Stomach (tissue), 9 donors: ENCODE data around the gene MYF5. TPM values are rescaled to one million over a fixed set of nuclear protein-coding genes. Genes with fewer than 3 reads are reported as not detected.

Source experiments
- DNase-seq, 2 donors: peaks; one replicate each; pipeline versions ENCODE4 v3.0.0 to v3.0.0-alpha.2; 2013 to 2019
- H3K27ac ChIP-seq, 5 donors: fragments of 200-600 bp in 4 of 5; sonication (generic) in 4 of 5; one replicate each; pipeline ENCODE4 v1.5.1; 2013 to 2019; ENCODE audit warnings: mild to moderate bottlenecking in 1 of 5, moderate library complexity in 1 of 5
- H3K27me3 ChIP-seq, 3 donors: fragments of 200-600 bp; sonication (generic); one replicate each; pipeline ENCODE4 v1.5.1; 2017 to 2019; ENCODE audit warnings: mixed run types in 1 of 3
- H3K36me3 ChIP-seq, 4 donors: fragments of 200-600 bp; sonication (generic); 1 replicate in 3 of 4; 2 replicates in 1 of 4; pipeline ENCODE4 v1.5.1; 2016 to 2019
- H3K4me1 ChIP-seq, 4 donors: fragments of 200-600 bp; sonication (generic); one replicate each; pipeline ENCODE4 v1.5.1; 2016 to 2019
- H3K4me3 ChIP-seq, 4 donors: fragments of 200-600 bp; sonication (generic) in 3 of 4; one replicate each; pipeline ENCODE4 v1.5.1; 2016 to 2019; ENCODE audit warnings: mild to moderate bottlenecking in 1 of 4
- H3K9me3 ChIP-seq, 4 donors: fragments of 200-600 bp; sonication (generic); one replicate each; pipeline ENCODE4 v1.5.1; 2016 to 2019
- EP300 ChIP-seq: sonication (generic); formaldehyde crosslinking; IDR thresholded peaks from one replicate; pipeline ENCODE4 v1.6.1; 2017; ENCODE audit warnings: antibody characterized with exemption
- POLR2A ChIP-seq, 4 donors: fragments of 450-650 bp; IDR thresholded peaks; one replicate each; pipeline ENCODE4 v1.6.1; 2016; ENCODE audit warnings: antibody characterized with exemption in 4 of 4, control low read depth in 2 of 4, mild to moderate bottlenecking in 1 of 4, moderate library complexity in 1 of 4
- POLR2AphosphoS5 ChIP-seq, 3 donors: sonication (generic); formaldehyde crosslinking; IDR thresholded peaks; one replicate each; pipeline ENCODE4 v1.6.1; 2016; ENCODE audit warnings: antibody characterized with exemption in 3 of 3
- WGBS, 5 donors: extraction: QIAGEN DNeasy Blood & Tissue Kit in 3 of 5; methylation state at CpG; one replicate each; pipeline versions ENCODE4 v1.1.5 to v1.1.7; 2013 to 2018; 5-methylcytosine and 5-hydroxymethylcytosine counted together
- intact Hi-C: fragments of 100-400 bp; cut with DNase I; formaldehyde crosslinking; loops from one replicate; pipeline ENCODE4 v1.15.1; 2023; ENCODE audit warnings: low total_unique reads
- polyA plus RNA-seq, 3 donors: library from polyadenylated mRNA; stranded (reverse); fragments of 200-250 nt; gene quantifications; one replicate each; pipeline ENCODE4 v1.2.3, GENCODE V29; 2013
- total RNA-seq, 5 donors: library from RNA; depleted of rRNA; stranded (reverse); fragments of >200 nt; gene quantifications; one replicate each; pipeline versions ENCODE4 v1.1.0 to v1.2.3, GENCODE V29; 2014 to 2016
- TF ChIP-seq, protein P1 (sequence below), 7 experiments: fragments of 450-650 bp in 4 of 7; fragments of 200-600 bp in 3 of 7; sonication (generic) in 3 of 7; IDR thresholded peaks; one replicate each; pipeline ENCODE4 v1.5.1; 2016 to 2019; ENCODE audit warnings: antibody characterized with exemption in 7 of 7, control low read depth in 2 of 7, mild to moderate bottlenecking in 1 of 7
- donor health status: healthy with polysubstance abuse.
- donor health status: Bipolar disorder and iron deficiency.
- donor health status: healthy.

MYF5 gene
- total and polyA plus RNA-seq, 8 donors = not detected

DNA sequence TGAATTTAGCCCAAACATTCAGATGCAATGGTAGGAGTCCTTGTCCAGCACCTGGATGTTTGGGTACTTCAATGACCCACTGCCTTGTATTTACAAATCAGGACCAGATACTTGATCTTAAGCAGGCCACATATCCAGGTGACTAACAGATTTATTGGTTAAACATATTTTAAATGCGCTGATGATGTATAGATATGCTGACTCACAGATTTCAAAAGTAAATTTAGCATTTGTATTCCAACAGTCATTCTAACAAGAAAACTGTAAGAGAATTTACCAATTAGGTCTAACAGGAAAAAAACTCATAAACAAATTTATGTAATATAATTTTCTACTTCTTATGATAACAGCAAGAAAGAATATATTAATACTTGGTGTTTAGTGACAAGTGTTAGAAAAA is 38.7 kb upstream of the MYF5 start:
- no peak overlapping the region for H3K4me3 ChIP-seq
- H3K36me3 ChIP-seq = no peaks in the 10 kb centered on the region
- WGBS, 5 donors = 81 to 94% (median 88%) methylated on average over 1 of the region's 1 CpG
- H3K27me3 ChIP-seq = no peaks in the 10 kb centered on the region
- H3K9me3 ChIP-seq = no peaks in the 10 kb centered on the region
- no peaks in the 10 kb centered on the region for H3K4me1 ChIP-seq
- H3K27ac ChIP-seq = no peak overlapping the region
- TF ChIP-seq, protein P1, sequence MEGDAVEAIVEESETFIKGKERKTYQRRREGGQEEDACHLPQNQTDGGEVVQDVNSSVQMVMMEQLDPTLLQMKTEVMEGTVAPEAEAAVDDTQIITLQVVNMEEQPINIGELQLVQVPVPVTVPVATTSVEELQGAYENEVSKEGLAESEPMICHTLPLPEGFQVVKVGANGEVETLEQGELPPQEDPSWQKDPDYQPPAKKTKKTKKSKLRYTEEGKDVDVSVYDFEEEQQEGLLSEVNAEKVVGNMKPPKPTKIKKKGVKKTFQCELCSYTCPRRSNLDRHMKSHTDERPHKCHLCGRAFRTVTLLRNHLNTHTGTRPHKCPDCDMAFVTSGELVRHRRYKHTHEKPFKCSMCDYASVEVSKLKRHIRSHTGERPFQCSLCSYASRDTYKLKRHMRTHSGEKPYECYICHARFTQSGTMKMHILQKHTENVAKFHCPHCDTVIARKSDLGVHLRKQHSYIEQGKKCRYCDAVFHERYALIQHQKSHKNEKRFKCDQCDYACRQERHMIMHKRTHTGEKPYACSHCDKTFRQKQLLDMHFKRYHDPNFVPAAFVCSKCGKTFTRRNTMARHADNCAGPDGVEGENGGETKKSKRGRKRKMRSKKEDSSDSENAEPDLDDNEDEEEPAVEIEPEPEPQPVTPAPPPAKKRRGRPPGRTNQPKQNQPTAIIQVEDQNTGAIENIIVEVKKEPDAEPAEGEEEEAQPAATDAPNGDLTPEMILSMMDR (IDR thresholded peaks at IDR 0.05) = no peak
- no peak for TF ChIP-seq POLR2AphosphoS5 (IDR thresholded peaks at IDR 0.05)
- no peak for TF ChIP-seq POLR2A (IDR thresholded peaks at IDR 0.05)
- no peak for TF ChIP-seq EP300
- no peak for DNase-seq
- intact Hi-C loops = no loop called here

- WGBS, 5 donors = 74 to 85% (median 83%) methylated on average over 3 of the region's 3 CpGs
- intact Hi-C loops = no loop called here
Measured at GRCh38 chr12:80679346-80680131, 37.2 kb upstream of the MYF5 start.

GRCh38 chr12:80681287-80681686 is 35.4 kb upstream of the MYF5 start:
- Histone ChIP-seq H3K9me3 (no peaks in the 10 kb centered on the region), H3K4me1 (peaks cover 0 to 5% (median 0%) of the 10 kb centered on the region in 4 donors), H3K27ac (no peak overlapping the region), H3K4me3 (no peak overlapping the region), H3K36me3 (no peaks in the 10 kb centered on the region), H3K27me3 (no peaks in the 10 kb centered on the region)
- intact Hi-C loops = no loop called here
- TF ChIP-seq, protein P1 (IDR thresholded peaks at IDR 0.05) = no peak
- TF ChIP-seq POLR2A (IDR thresholded peaks at IDR 0.05) = no peak
- 72 to 85% (median 74%) methylated on average over 2 of the region's 2 CpGs for WGBS, 5 donors
- no peak for DNase-seq

More at GRCh38 chr12:80679346-80680131, 37.2 kb upstream of the MYF5 start:
- no peaks in the 10 kb centered on the region for H3K27me3 ChIP-seq
- no peak overlapping the region for H3K27ac ChIP-seq
- TF ChIP-seq EP300 (no peak), POLR2A (IDR thresholded peaks at IDR 0.05) (no peak)
- no peak overlapping the region for H3K4me3 ChIP-seq
- no peaks in the 10 kb centered on the region for H3K36me3 ChIP-seq
- H3K4me1 ChIP-seq = peaks cover 0 to 5% (median 0%) of the 10 kb centered on the region in 4 donors
- DNase-seq = no peak
- H3K9me3 ChIP-seq = no peaks in the 10 kb centered on the region

- intact Hi-C loops = no loop called here
- no peaks in the 10 kb centered on the region for H3K9me3 ChIP-seq
- no peak overlapping the region for H3K27ac ChIP-seq
- peaks cover 0 to 5% (median 0%) of the 10 kb centered on the region in 4 donors for H3K4me1 ChIP-seq
- H3K27me3 ChIP-seq = no peaks in the 10 kb centered on the region
- no peaks in the 10 kb centered on the region for H3K36me3 ChIP-seq
- no peak overlapping the region for H3K4me3 ChIP-seq
- 70 to 85% (median 80%) methylated on average over 3 of the region's 3 CpGs for WGBS, 5 donors
- DNase-seq = no peak
- TF ChIP-seq, protein P1 (IDR thresholded peaks at IDR 0.05) = no peak
- TF ChIP-seq POLR2AphosphoS5 (IDR thresholded peaks at IDR 0.05) (no peak), POLR2A (IDR thresholded peaks at IDR 0.05) (no peak), EP300 (no peak)
Measured at GRCh38 chr12:80681786-80682185, 34.9 kb upstream of the MYF5 start.

DNA sequence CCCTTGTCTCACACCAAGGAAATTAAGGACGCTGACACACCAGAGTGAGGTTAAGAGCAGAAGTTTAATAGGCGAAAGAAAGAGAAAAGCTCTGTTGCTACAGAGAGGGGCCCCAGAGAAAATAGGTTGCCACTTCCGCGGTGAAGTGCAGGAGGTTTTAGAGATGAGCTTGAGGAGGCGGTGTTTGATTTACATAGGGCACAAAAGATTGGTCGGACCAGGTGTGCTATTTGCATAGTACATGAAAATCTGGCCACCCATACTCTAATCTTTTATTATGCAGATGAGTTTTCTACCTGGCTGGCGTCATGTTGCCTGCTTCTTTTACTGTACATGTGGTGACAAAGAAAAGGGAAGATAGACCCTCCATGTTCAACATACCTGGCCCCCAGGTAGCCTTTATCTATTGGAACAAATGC is 32.6 kb upstream of the MYF5 start:
- WGBS, 5 donors = 35 to 42% (median 40%) methylated on average over 7 of the region's 7 CpGs
- no peak overlapping the region for H3K4me3 ChIP-seq
- no peaks in the 10 kb centered on the region for H3K9me3 ChIP-seq
- no peaks in the 10 kb centered on the region for H3K27me3 ChIP-seq
- H3K36me3 ChIP-seq = no peaks in the 10 kb centered on the region
- H3K4me1 ChIP-seq = peaks cover 0 to 5% (median 0%) of the 10 kb centered on the region in 4 donors
- TF ChIP-seq POLR2A (IDR thresholded peaks at IDR 0.05) (no peak), EP300 (no peak), POLR2AphosphoS5 (IDR thresholded peaks at IDR 0.05) (no peak)
- TF ChIP-seq, protein P1 (IDR thresholded peaks at IDR 0.05) = no peak
- H3K27ac ChIP-seq = no peak overlapping the region
- DNase-seq = peak in 1 of 2 donors; percentile 12
- intact Hi-C loops = no loop called here
